ENCODE results near the gene SLC8A1.

The SLC8A1 gene

DNA sequence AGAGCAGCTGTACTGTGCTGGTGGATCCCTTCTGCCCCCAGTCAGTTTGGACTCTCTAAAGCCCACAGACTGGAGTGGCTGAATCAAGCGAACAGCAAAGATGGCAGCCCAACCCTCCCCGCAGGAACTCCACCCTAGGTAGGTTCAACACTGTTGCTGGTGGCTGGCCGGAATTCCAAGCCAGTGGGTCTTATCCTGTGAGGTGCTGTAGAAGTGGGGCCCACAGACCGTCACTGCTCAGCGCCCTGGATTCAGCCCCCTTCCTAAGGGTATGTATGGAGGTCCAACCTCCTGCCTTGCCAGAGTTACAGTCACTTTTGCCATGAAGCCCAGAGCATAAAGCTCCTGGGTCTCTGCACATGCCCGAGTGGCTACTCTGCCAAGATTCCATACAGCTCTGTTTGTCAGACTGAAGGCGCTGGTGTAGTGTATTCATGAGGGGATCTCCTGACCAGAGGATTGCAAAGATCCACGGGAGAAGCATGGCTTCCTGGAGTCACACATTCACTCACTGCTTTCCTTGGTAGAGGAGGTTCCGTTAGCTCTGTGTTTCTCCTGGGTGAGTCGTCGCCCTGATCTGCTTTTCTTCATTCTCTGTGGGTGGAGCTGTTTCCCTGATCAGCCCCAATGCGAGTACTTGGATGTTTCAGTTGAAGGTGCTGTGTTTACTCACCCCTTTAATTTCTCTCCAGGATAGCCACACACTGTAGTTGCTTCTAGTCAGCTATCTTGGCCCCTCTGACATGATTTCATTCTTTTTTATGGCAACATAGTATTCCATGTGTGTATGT is 379.3 kb downstream of the SLC8A1 start:
- intact Hi-C loops (cut with DNase I; ENCODE audit: low total_unique reads) = no loop called here
- H3K4me3 ChIP-seq = no peak overlapping the region

DNA sequence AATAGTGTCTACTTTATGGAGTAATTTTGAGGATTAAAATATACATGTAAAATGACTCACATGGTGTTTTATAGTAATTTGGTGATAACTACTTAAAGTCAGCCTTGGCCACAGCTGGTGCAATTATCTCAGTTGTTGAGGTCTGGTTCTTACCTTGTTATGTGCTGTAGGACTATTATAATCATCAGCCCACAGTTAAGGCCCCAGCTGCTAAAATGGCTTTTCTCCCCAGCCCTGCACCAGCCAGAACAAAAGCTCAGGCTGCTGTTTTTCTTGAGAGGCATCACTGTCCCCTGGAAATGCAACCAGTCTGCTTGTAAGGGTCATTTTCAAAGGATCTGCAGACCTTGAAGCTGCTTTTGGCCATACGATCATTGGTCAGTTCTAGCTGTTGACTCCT is 389.5 kb downstream of the SLC8A1 start:
- peaks cover 0 to 5% (median 0%) of the 10 kb centered on the region in 3 donors for H3K36me3 ChIP-seq
- H3K4me3 ChIP-seq = no peak overlapping the region
- no peaks in the 10 kb centered on the region for H3K4me1 ChIP-seq
- H3K9me3 ChIP-seq = peaks cover 0 to 6% (median 0%) of the 10 kb centered on the region in 3 donors
- no peak overlapping the region for H3K27ac ChIP-seq
- no peaks in the 10 kb centered on the region for H3K27me3 ChIP-seq
- intact Hi-C loops (cut with DNase I; ENCODE audit: low total_unique reads) = no loop called here
- DNase-seq = no peak
- TF ChIP-seq, protein P1, sequence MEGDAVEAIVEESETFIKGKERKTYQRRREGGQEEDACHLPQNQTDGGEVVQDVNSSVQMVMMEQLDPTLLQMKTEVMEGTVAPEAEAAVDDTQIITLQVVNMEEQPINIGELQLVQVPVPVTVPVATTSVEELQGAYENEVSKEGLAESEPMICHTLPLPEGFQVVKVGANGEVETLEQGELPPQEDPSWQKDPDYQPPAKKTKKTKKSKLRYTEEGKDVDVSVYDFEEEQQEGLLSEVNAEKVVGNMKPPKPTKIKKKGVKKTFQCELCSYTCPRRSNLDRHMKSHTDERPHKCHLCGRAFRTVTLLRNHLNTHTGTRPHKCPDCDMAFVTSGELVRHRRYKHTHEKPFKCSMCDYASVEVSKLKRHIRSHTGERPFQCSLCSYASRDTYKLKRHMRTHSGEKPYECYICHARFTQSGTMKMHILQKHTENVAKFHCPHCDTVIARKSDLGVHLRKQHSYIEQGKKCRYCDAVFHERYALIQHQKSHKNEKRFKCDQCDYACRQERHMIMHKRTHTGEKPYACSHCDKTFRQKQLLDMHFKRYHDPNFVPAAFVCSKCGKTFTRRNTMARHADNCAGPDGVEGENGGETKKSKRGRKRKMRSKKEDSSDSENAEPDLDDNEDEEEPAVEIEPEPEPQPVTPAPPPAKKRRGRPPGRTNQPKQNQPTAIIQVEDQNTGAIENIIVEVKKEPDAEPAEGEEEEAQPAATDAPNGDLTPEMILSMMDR (IDR thresholded peaks at IDR 0.05) = no peak

More for the DNA sequence above, 379.3 kb downstream of the SLC8A1 start:
- H3K36me3 ChIP-seq = no peaks in the 10 kb centered on the region
- H3K27ac ChIP-seq = no peak overlapping the region
- no peaks in the 10 kb centered on the region for H3K9me3 ChIP-seq
- TF ChIP-seq, protein P1 (IDR thresholded peaks at IDR 0.05) = no peak
- no peak for DNase-seq
- no peaks in the 10 kb centered on the region for H3K4me1 ChIP-seq
- H3K27me3 ChIP-seq = no peaks in the 10 kb centered on the region

- H3K36me3 ChIP-seq = no peaks in the 10 kb centered on the region
- H3K9me3 ChIP-seq = no peaks in the 10 kb centered on the region
- H3K27me3 ChIP-seq = no peaks in the 10 kb centered on the region
- DNase-seq = no peak
- TF ChIP-seq, protein P1 (IDR thresholded peaks at IDR 0.05) = no peak
- H3K4me3 ChIP-seq = no peak overlapping the region
- intact Hi-C loops (cut with DNase I; ENCODE audit: low total_unique reads) = no loop called here
- peaks cover 0 to 6% (median 0%) of the 10 kb centered on the region in 4 donors for H3K4me1 ChIP-seq
- H3K27ac ChIP-seq = no peak overlapping the region
These were observed 402.1 kb downstream of the SLC8A1 start for GRCh38 chr2:40049781-40050180.

GRCh38 chr2:40048506-40048905 is 403.4 kb downstream of the SLC8A1 start:
- H3K27me3 ChIP-seq = peaks cover 0 to 2% of the 10 kb centered on the region in 2 donors
- no peak overlapping the region for H3K27ac ChIP-seq
- DNase-seq = no peak
- no peaks in the 10 kb centered on the region for H3K9me3 ChIP-seq
- peaks cover 0 to 6% (median 0%) of the 10 kb centered on the region in 4 donors for H3K4me1 ChIP-seq
- intact Hi-C loops (cut with DNase I; ENCODE audit: low total_unique reads) = no loop called here
- no peaks in the 10 kb centered on the region for H3K36me3 ChIP-seq
- TF ChIP-seq, protein P1 (IDR thresholded peaks at IDR 0.05) = no peak
- H3K4me3 ChIP-seq = no peak overlapping the region

- intact Hi-C loops (cut with DNase I; ENCODE audit: low total_unique reads) = no loop called here
- H3K27me3 ChIP-seq = peaks cover 0 to 3% of the 10 kb centered on the region in 2 donors
- H3K27ac ChIP-seq = no peak overlapping the region
- H3K4me1 ChIP-seq = peaks cover 0 to 6% (median 0%) of the 10 kb centered on the region in 4 donors
- TF ChIP-seq, protein P1 (IDR thresholded peaks at IDR 0.05) = no peak
- DNase-seq = no peak
- H3K36me3 ChIP-seq = no peaks in the 10 kb centered on the region
- no peaks in the 10 kb centered on the region for H3K9me3 ChIP-seq
- no peak overlapping the region for H3K4me3 ChIP-seq
These were observed 404.5 kb downstream of the SLC8A1 start for GRCh38 chr2:40047406-40047805.
